ENCODE results near the gene NCAM1. TPM values are rescaled to one million over a fixed set of nuclear protein-coding genes. Genes with fewer than 3 reads are reported as not detected.
A peak's percentile ranks its signal among the peaks of the same experiment; 100 is the strongest.

NCAM1 gene
- total and polyA plus RNA-seq, 2 experiments from 2014 or later, result 0.76 to 1.6 TPM

DNA sequence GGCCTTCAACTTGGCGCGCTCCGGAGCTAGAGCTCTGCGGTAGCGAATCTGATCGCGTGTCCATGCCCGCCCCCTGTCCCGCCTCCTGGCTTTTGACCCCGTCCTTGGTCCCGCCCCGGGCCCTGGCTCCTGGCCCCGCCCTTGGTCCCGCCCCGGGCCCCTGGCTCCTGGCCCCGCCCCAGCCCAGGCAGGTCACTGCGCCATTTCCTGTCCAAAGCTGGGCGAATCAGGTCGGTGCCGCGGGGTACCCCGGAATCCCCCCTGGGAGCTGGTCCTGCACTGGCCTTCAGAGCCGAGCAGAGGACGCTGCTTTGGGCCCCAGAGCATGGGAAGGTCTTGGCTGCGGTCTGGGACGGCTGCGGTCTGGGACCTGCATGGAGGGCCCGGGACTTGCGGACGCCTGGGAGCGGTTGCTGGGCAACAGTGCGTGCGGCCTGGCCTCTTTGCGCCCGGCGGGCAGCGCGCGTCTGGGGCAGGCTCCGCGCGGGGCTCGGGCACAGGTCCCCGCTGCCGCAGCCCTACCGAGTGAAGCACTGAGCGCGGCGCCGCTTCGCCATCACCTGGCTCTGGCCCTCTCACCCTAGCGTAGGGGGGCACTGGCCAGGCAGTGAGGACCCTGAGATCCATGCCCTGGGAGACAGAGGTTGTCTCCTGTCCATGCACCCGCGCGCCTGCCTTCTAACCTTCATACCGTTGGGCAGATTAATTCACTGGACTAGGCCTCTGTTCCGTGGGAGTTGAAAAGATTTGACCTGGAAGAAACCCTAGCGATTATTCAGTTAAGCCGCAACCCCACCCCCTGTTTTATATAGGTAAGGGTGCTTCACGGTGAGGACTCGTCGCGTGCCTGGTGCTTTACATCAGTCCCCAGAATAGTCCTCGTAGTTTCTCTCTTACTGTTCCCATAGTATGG, 353.4 kb downstream of the NCAM1 start, which contains the start of gene TTC12:
Gene TTC12 (plus strand): TSS at position 195 of the 913 bp plus-strand sequence. CDS start 1,675 bp downstream, outside the sequence.
- Histone ChIP-seq H3K4me1 (ENCODE audit: insufficient read depth) (peaks cover 17% of the 10 kb centered on the region), H3K27ac (ENCODE audit: low read depth) (no peak within 1 kb of the TSS), H3K4me2 (peak within 1 kb of the TSS; percentile 92), H4K20me1 (replicated peaks; ENCODE audit: insufficient read depth) (no peaks in the 10 kb centered on the region), H3K79me2 (replicated peaks; ENCODE audit: insufficient read depth) (no peaks in the 10 kb centered on the region), H3K36me3 (ENCODE audit: insufficient read depth) (no peaks in the 10 kb centered on the region), H3K9me2 (ENCODE audit: insufficient read depth) (no peaks in the 10 kb centered on the region), H3K27me3 (ENCODE audit: insufficient read depth) (0 out of 2 replicates have a peak, but pooled peaks cover 6% of the 10 kb centered on the region), H2AFZ (peak within 1 kb of the TSS; percentile 97), H3F3A (replicated peaks; ENCODE audit: low read depth) (no peaks in the 10 kb centered on the region), H3K4me3 (peak within 1 kb of the TSS; percentile 86)
- ATAC-seq (peak; percentile 95), DNase-seq (ENCODE audit: low spot score) (peak; percentile 98)
- Mint-ChIP-seq H3K4me1 (peaks cover 19% of the 10 kb centered on the region), H3K27ac (peak within 1 kb of the TSS; percentile 51; the same call in 1 of the 2 replicates), H3K27me3 (ENCODE audit: insufficient read depth, low read depth, poor library complexity) (peaks cover 8% of the 10 kb centered on the region), H3K4me3 (peak within 1 kb of the TSS; percentile 82), H3K36me3 (ENCODE audit: low read depth) (peaks cover 12% of the 10 kb centered on the region; the same call in 2 of the 3 replicates), H3K9me3 (peaks cover 4% of the 10 kb centered on the region; the same call in 2 of the 3 replicates)
- TF ChIP-seq CREB1 (CRISPR knock-in tag; IDR thresholded peaks at IDR 0.05; ENCODE audit: low read depth), result peak; percentile 42; the same call in 1 of the 2 replicates
- no peak for TF ChIP-seq ZNF331 (CRISPR knock-in tag; IDR thresholded peaks at IDR 0.05; ENCODE audit: low read depth)
- TF ChIP-seq POLR2AphosphoS5 (IDR thresholded peaks at IDR 0.05; ENCODE audit: low read depth), result peak; percentile 93

- no peak for DNase-seq (ENCODE audit: low spot score)
- no peak overlapping the region for H3K27ac Mint-ChIP-seq
- peaks cover 8% of the 10 kb centered on the region for H3K27me3 Mint-ChIP-seq (ENCODE audit: insufficient read depth, low read depth, poor library complexity)
- no peak for TF ChIP-seq POLR2AphosphoS5 (IDR thresholded peaks at IDR 0.05; ENCODE audit: low read depth)
- no peak for TF ChIP-seq JUNB (IDR thresholded peaks at IDR 0.05; ENCODE audit: unreplicated experiment)
- TF ChIP-seq, protein P1, sequence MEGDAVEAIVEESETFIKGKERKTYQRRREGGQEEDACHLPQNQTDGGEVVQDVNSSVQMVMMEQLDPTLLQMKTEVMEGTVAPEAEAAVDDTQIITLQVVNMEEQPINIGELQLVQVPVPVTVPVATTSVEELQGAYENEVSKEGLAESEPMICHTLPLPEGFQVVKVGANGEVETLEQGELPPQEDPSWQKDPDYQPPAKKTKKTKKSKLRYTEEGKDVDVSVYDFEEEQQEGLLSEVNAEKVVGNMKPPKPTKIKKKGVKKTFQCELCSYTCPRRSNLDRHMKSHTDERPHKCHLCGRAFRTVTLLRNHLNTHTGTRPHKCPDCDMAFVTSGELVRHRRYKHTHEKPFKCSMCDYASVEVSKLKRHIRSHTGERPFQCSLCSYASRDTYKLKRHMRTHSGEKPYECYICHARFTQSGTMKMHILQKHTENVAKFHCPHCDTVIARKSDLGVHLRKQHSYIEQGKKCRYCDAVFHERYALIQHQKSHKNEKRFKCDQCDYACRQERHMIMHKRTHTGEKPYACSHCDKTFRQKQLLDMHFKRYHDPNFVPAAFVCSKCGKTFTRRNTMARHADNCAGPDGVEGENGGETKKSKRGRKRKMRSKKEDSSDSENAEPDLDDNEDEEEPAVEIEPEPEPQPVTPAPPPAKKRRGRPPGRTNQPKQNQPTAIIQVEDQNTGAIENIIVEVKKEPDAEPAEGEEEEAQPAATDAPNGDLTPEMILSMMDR (conservative IDR thresholded peaks at IDR 0.05; ENCODE audit: low read depth in 2 of 2), result no peak
- TF ChIP-seq, protein P2, sequence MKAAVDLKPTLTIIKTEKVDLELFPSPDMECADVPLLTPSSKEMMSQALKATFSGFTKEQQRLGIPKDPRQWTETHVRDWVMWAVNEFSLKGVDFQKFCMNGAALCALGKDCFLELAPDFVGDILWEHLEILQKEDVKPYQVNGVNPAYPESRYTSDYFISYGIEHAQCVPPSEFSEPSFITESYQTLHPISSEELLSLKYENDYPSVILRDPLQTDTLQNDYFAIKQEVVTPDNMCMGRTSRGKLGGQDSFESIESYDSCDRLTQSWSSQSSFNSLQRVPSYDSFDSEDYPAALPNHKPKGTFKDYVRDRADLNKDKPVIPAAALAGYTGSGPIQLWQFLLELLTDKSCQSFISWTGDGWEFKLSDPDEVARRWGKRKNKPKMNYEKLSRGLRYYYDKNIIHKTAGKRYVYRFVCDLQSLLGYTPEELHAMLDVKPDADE (IDR thresholded peaks at IDR 0.05), result no peak
- TF ChIP-seq ZNF331 (CRISPR knock-in tag; IDR thresholded peaks at IDR 0.05; ENCODE audit: low read depth), result no peak
- TF ChIP-seq REST (IDR thresholded peaks at IDR 0.05; ENCODE audit: unreplicated experiment), result no peak
- TF ChIP-seq CREB1 (CRISPR knock-in tag; IDR thresholded peaks at IDR 0.05; ENCODE audit: low read depth), result no peak
- TF ChIP-seq ZNF114 (CRISPR knock-in tag; IDR thresholded peaks at IDR 0.05), result no peak
- no peak for TF ChIP-seq EZH2phosphoT487 (IDR thresholded peaks at IDR 0.05; ENCODE audit: unreplicated experiment)
- no peak for TF ChIP-seq STAT1 (IDR thresholded peaks at IDR 0.05; ENCODE audit: unreplicated experiment)
Measured at GRCh38 chr11:113315811-113316210, 354.6 kb downstream of the NCAM1 start.

More at GRCh38 chr11:113315811-113316210, 354.6 kb downstream of the NCAM1 start:
- H3K27ac ChIP-seq (ENCODE audit: low read depth), result no peak overlapping the region
- Mint-ChIP-seq H3K4me1 (peaks cover 19% of the 10 kb centered on the region), H3K36me3 (ENCODE audit: low read depth) (peaks cover 15% of the 10 kb centered on the region; the same call in 2 of the 3 replicates), H3K9me3 (peaks cover 4% of the 10 kb centered on the region; the same call in 2 of the 3 replicates), H3K4me3 (peak overlapping the region; percentile 82)
- peak overlapping the region; percentile 86; the same call in 1 of the 2 replicates for H3K4me3 ChIP-seq
- no peaks in the 10 kb centered on the region for H3K36me3 ChIP-seq (ENCODE audit: insufficient read depth)
- H2AFZ ChIP-seq, result no peak overlapping the region
- no peaks in the 10 kb centered on the region for H3K9me2 ChIP-seq (ENCODE audit: insufficient read depth)
- H3K79me2 ChIP-seq (replicated peaks; ENCODE audit: insufficient read depth), result no peaks in the 10 kb centered on the region
- no peaks in the 10 kb centered on the region for H4K20me1 ChIP-seq (replicated peaks; ENCODE audit: insufficient read depth)
- H3K4me1 ChIP-seq (ENCODE audit: insufficient read depth), result peaks cover 17% of the 10 kb centered on the region
- H3K27me3 ChIP-seq (ENCODE audit: insufficient read depth), result 0 out of 2 replicates have a peak, but pooled peaks cover 6% of the 10 kb centered on the region
- H3F3A ChIP-seq (replicated peaks; ENCODE audit: low read depth), result no peaks in the 10 kb centered on the region
- H3K4me2 ChIP-seq, result peak overlapping the region; percentile 92; the same call in 1 of the 2 replicates
- ATAC-seq, result no peak
